H1 (cell line): Measurements from ENCODE around the gene GJD2. TPM values are rescaled to one million over a fixed set of nuclear protein-coding genes. Genes with fewer than 3 reads are reported as not detected.

Source experiments
- CTCF ChIA-PET: fragments of 300-600 bp; sonication (Branson Sonifier 250); formaldehyde crosslinking; loops from one replicate; lab custom pipeline; 2021; ENCODE audit not compliant: partially characterized antibody; lab: Charles Lee
- POLR2A ChIA-PET: fragments of 300-600 bp; sonication (Branson Sonifier 250); formaldehyde crosslinking; loops from one replicate; lab custom pipeline; 2021; ENCODE audit warnings: inconsistent platforms; ENCODE audit not compliant: partially characterized antibody; lab: Charles Lee
- DNase-seq, 2 experiments: peaks; one replicate each; pipeline versions ENCODE4 v3.0.0 to v3.0.0-alpha.2; 2010 to 2022; ENCODE audit warnings: low spot score in 2 of 2, low read depth in 1 of 2, mixed read lengths in 1 of 2
- FAIRE-seq: peaks from 2 replicates; lab custom pipeline; 2011; peaks lifted over from hg19 to GRCh38; lab: Jason Lieb, UNC
- H2AFZ ChIP-seq: 2 replicates; pipeline ENCODE4 v1.8.1; 2012; ENCODE audit warnings: low read length, inconsistent platforms
- H2AK5ac ChIP-seq: 2 replicates; pipeline ENCODE4 v1.6.1; 2013; ENCODE audit warnings: low read depth, low read length
- H2BK120ac ChIP-seq: replicated peaks from 2 replicates; pipeline ENCODE3; 2013; ENCODE audit warnings: low read depth, low read length, inconsistent platforms
- H2BK12ac ChIP-seq: 2 replicates; pipeline ENCODE4 v1.6.1; 2013; ENCODE audit warnings: low read depth, low read length
- H2BK15ac ChIP-seq: 2 replicates; pipeline ENCODE4 v1.6.1; 2013; ENCODE audit warnings: low read length
- H2BK20ac ChIP-seq: 2 replicates; pipeline ENCODE4 v1.6.1; 2013; ENCODE audit warnings: low read length
- H2BK5ac ChIP-seq: 2 replicates; pipeline ENCODE4 v1.6.1; 2013; ENCODE audit warnings: low read depth, low read length
- H3K14ac ChIP-seq: 2 replicates; pipeline ENCODE4 v1.6.1; 2013; ENCODE audit warnings: inconsistent platforms; ENCODE audit not compliant: insufficient read length
- H3K18ac ChIP-seq: 2 replicates; pipeline ENCODE4 v1.6.1; 2013; ENCODE audit warnings: low read length; ENCODE audit errors: extremely low read depth
- H3K23ac ChIP-seq: 2 replicates; pipeline ENCODE4 v1.6.1; 2013; ENCODE audit warnings: inconsistent platforms; ENCODE audit not compliant: insufficient read length
- H3K23me2 ChIP-seq: 2 replicates; pipeline ENCODE4 v1.6.1; 2013; ENCODE audit warnings: low read depth, low read length
- H3K27ac ChIP-seq: 2 replicates; pipeline ENCODE4 v1.6.1; 2011; ENCODE audit warnings: low read depth, low read length, inconsistent platforms
- H3K27me3 ChIP-seq, 4 experiments: replicated peaks in 1 of 4; 1 replicate in 1 of 4; 2 replicates in 3 of 4; pipeline versions ENCODE4 v1.6.1 to v1.8.1; 2011 to 2013; ENCODE audit warnings: low read length in 3 of 4, mild to moderate bottlenecking in 3 of 4, inconsistent platforms in 2 of 4, mixed read lengths in 2 of 4, moderate library complexity in 1 of 4; ENCODE audit not compliant: control insufficient read depth in 3 of 4, insufficient read depth in 3 of 4; ENCODE audit errors: extremely low read depth in 1 of 4
- H3K36me3 ChIP-seq, 4 experiments: 2 replicates each; pipeline versions ENCODE4 v1.6.1 to v1.8.1; 2011 to 2013; ENCODE audit warnings: mild to moderate bottlenecking in 4 of 4, low read length in 3 of 4, moderate library complexity in 2 of 4, control low read depth in 1 of 4, inconsistent platforms in 1 of 4; ENCODE audit not compliant: insufficient read depth in 4 of 4, control insufficient read depth in 2 of 4
- H3K4ac ChIP-seq: replicated peaks from 2 replicates; pipeline ENCODE3; 2013; ENCODE audit warnings: low read length, low read depth, mixed read lengths, inconsistent platforms; ENCODE audit not compliant: insufficient read length
- H3K4me1 ChIP-seq, 4 experiments: replicated peaks in 1 of 4; 1 replicate in 1 of 4; 2 replicates in 3 of 4; pipeline versions ENCODE4 v1.6.1 to v1.8.1; 2011 to 2013; ENCODE audit warnings: low read length in 3 of 4, inconsistent platforms in 2 of 4, mixed read lengths in 1 of 4; ENCODE audit not compliant: insufficient read depth in 4 of 4, control insufficient read depth in 3 of 4
- H3K4me2 ChIP-seq, 2 experiments: 2 replicates each; pipeline versions ENCODE4 v1.6.1 to v1.8.1; 2011 to 2013; ENCODE audit warnings: low read depth in 2 of 2, low read length in 2 of 2, control low read depth in 1 of 2, inconsistent platforms in 1 of 2, mild to moderate bottlenecking in 1 of 2; ENCODE audit not compliant: insufficient read depth in 1 of 2
- H3K4me3 ChIP-seq, 4 experiments: fragments of 200-600, 300-600 bp in 1 of 4; sonication (generic), shearing (Covaris generic), sonication (Bioruptor Twin) in 1 of 4; 2 replicates each; pipeline versions ENCODE4 v1.5.1 to v1.8.1; 2011 to 2016; ENCODE audit warnings: low read length in 4 of 4, low read depth in 3 of 4, control low read depth in 2 of 4, inconsistent platforms in 2 of 4, mild to moderate bottlenecking in 2 of 4, mixed read lengths in 1 of 4, moderate library complexity in 1 of 4; ENCODE audit not compliant: insufficient read depth in 2 of 4; ENCODE audit errors: extremely low read depth in 1 of 4
- H3K56ac ChIP-seq: replicated peaks from 2 replicates; pipeline ENCODE3; 2013; ENCODE audit warnings: low read depth, mild to moderate bottlenecking, mixed read lengths, low read length, inconsistent platforms; ENCODE audit not compliant: insufficient read length
- H3K79me1 ChIP-seq: 2 replicates; pipeline ENCODE4 v1.6.1; 2013; ENCODE audit warnings: low read depth, low read length, control low read depth
- H3K79me2 ChIP-seq, 2 experiments: 2 replicates each; pipeline versions ENCODE4 v1.6.1 to v1.8.1; 2012 to 2013; ENCODE audit warnings: low read length in 2 of 2, mild to moderate bottlenecking in 2 of 2, inconsistent platforms in 1 of 2; ENCODE audit not compliant: insufficient read depth in 2 of 2, control insufficient read depth in 1 of 2
- H3K9ac ChIP-seq, 4 experiments: replicated peaks in 1 of 4; 1 replicate in 1 of 4; 2 replicates in 3 of 4; pipeline versions ENCODE4 v1.6.1 to v1.8.1; 2011 to 2013; ENCODE audit warnings: low read depth in 3 of 4, low read length in 3 of 4, control low read depth in 2 of 4, mild to moderate bottlenecking in 2 of 4, moderate library complexity in 2 of 4, inconsistent platforms in 1 of 4; ENCODE audit errors: extremely low read depth in 1 of 4
- H3K9me3 ChIP-seq, 2 experiments: 2 replicates each; pipeline versions ENCODE4 v1.6.1 to v1.8.1; 2012 to 2013; ENCODE audit warnings: mild to moderate bottlenecking in 2 of 2, moderate library complexity in 2 of 2, control low read depth in 1 of 2, inconsistent platforms in 1 of 2, low read depth in 1 of 2, low read length in 1 of 2, mixed read lengths in 1 of 2; ENCODE audit not compliant: insufficient read depth in 2 of 2
- H4K20me1 ChIP-seq, 2 experiments: replicated peaks in 1 of 2; 2 replicates each; pipeline versions ENCODE3 to v1.8.1; 2011 to 2013; ENCODE audit warnings: inconsistent platforms in 2 of 2, low read length in 2 of 2, mild to moderate bottlenecking in 1 of 2; ENCODE audit not compliant: insufficient read depth in 2 of 2, control insufficient read depth in 1 of 2
- H4K5ac ChIP-seq: 2 replicates; pipeline ENCODE4 v1.6.1; 2013; ENCODE audit warnings: low read length, low read depth, mixed read lengths, inconsistent platforms; ENCODE audit not compliant: insufficient read length
- H4K8ac ChIP-seq: 2 replicates; pipeline ENCODE4 v1.8.0; 2013; ENCODE audit warnings: mild to moderate bottlenecking, moderate library complexity, low read length, inconsistent platforms; ENCODE audit not compliant: insufficient read depth; ENCODE audit errors: extremely low read depth
- H4K91ac ChIP-seq: replicated peaks from 2 replicates; pipeline ENCODE3; 2013; ENCODE audit warnings: low read length, mixed read lengths, inconsistent platforms; ENCODE audit not compliant: insufficient read length
- BCL11A ChIP-seq, 2 experiments: IDR thresholded peaks; one replicate each; pipeline ENCODE4 v1.6.1; 2011; ENCODE audit warnings: low read depth in 2 of 2, low read length in 2 of 2, mild to moderate bottlenecking in 2 of 2
- EZH2 ChIP-seq: fragments of 200-600 bp; sonication (generic); IDR thresholded peaks from 2 replicates; pipeline ENCODE4 v1.7.1; 2012; ENCODE audit warnings: low read depth, mild to moderate bottlenecking, moderate library complexity, low read length, inconsistent platforms; ENCODE audit not compliant: severe bottlenecking
- KDM4A ChIP-seq: IDR thresholded peaks from one replicate; pipeline ENCODE4 v1.7.1; 2012; ENCODE audit warnings: low read depth, mild to moderate bottlenecking, moderate library complexity, low read length, inconsistent platforms; ENCODE audit not compliant: severe bottlenecking
- TAF1 ChIP-seq: IDR thresholded peaks from 2 replicates; pipeline ENCODE4 v1.6.1; 2011; ENCODE audit warnings: mild to moderate bottlenecking, low read depth, low read length
- TBP ChIP-seq: IDR thresholded peaks from 2 replicates; pipeline ENCODE4 v1.6.1; 2011; ENCODE audit warnings: low read depth, low read length, improper control_type of control experiment
- YY1 ChIP-seq: IDR thresholded peaks from 2 replicates; pipeline ENCODE4 v1.6.1; 2011; ENCODE audit warnings: low read depth, mild to moderate bottlenecking, low read length
- ZNF274 ChIP-seq: IDR thresholded peaks from 2 replicates; pipeline ENCODE4 v1.7.0; 2012; ENCODE audit warnings: low read length, borderline replicate concordance; ENCODE audit errors: extremely low read depth
- WGBS, 2 experiments: shearing (Covaris generic) in 1 of 2; methylation state at CpG; one replicate each; pipeline versions ENCODE4 v1.1.6 to v1.1.7; 2013 to 2015; ENCODE audit warnings: low lambda C conversion rate in 2 of 2, mixed read lengths in 2 of 2, inconsistent platforms in 1 of 2, low coverage in 1 of 2, missing lambda C conversion rate in 1 of 2; ENCODE audit not compliant: insufficient replicate concordance in 2 of 2, insufficient coverage in 1 of 2, insufficient read length in 1 of 2; ENCODE audit errors: extremely low coverage in 1 of 2, missing lambda C conversion rate in 1 of 2; 5-methylcytosine and 5-hydroxymethylcytosine counted together
- polyA plus RNA-seq, 7 experiments: library from polyadenylated mRNA; depleted of rRNA in 3 of 7; stranded (reverse) in 5 of 7; unstranded in 2 of 7; fragments of >200 nt in 5 of 7; fragments of 200-250 nt in 2 of 7; gene quantifications; 1 replicate in 5 of 7; 2 replicates in 1 of 7; 4 replicates in 1 of 7; pipeline versions ENCODE4 v1.2.1 to v1.2.3, GENCODE V29; 2011 to 2013; ENCODE audit warnings: missing spikeins in 2 of 7, mixed read lengths in 2 of 7
- total RNA-seq: library from RNA; stranded (reverse); fragmentation: NEBNext Ultra II Directional; extraction: Animal tissue kit (Norgen Biotek cat#: 25700); gene quantifications from 2 replicates; pipeline ENCODE4 v1.2.1, GENCODE V29; 2021
- TF ChIP-seq, protein P1 (sequence below): IDR thresholded peaks from 2 replicates; pipeline ENCODE4 v1.6.1; 2012; ENCODE audit warnings: inconsistent platforms

The GJD2 gene
- total and polyA plus RNA-seq, 2 of the 8 experiments (the other 6 are each of a cell fraction or from before 2014, with no cell fraction given): 0.39 to 0.54 TPM

DNA sequence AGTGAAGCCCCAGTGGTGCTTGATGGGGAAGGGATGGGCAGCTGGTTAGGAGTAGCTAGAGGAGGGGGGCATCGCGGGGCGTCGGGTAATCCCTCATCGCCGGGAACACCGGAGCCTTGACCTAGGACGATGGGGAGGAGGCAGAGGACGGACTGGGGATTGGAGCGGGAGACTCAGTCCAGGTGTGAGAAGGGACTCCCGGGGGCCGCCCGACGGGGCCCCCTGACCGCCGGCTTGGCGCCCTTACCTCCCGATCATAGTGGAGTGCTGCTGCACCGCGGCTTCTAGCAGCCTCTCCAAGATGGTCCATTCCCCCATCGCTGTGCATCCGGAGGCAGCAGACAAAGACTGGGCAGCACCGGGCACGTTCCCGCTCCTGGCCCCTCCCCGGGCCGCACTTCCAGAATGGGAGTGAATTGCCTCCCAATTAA is 612 bp downstream of the GJD2 start:
- no peak overlapping the region for H4K5ac ChIP-seq
- no peak overlapping the region for H2BK12ac ChIP-seq
- peaks cover 0 to 11% (median 3%) of the 10 kb centered on the region in 4 experiments; a peak in 6 of 7 replicates for H3K4me1 ChIP-seq
- H3K4me2 ChIP-seq: peak overlapping the region; percentile 71 to 97
- H3K79me2 ChIP-seq: no peaks in the 10 kb centered on the region
- H3K27ac ChIP-seq: no peak overlapping the region
- CTCF ChIA-PET: interaction anchor here (1.0 to 1.7 kb wide), 3 partner anchors 32 to 46 kb away, joined by 3 to 6 read pairs (median 4); no protein-coding TSS in a partner anchor
- no peak overlapping the region for H2BK5ac ChIP-seq
- DNase-seq: peak in 1 of 2 experiments; percentile 60
- no peak overlapping the region for H2AK5ac ChIP-seq
- FAIRE-seq: no peak
- H4K8ac ChIP-seq: no peak overlapping the region
- no peak overlapping the region for H4K91ac ChIP-seq
- TF ChIP-seq ZNF274: no peak
- no peak for TF ChIP-seq BCL11A (IDR thresholded peaks at IDR 0.05; ENCODE audit: low read depth in 2 of 2, low read length in 2 of 2)
- TF ChIP-seq TAF1: 0 out of 2 replicates have a peak, but pooled peaks have one; percentile 5
- no peak for TF ChIP-seq TBP
- 0 out of 2 replicates have a peak, but pooled peaks have one; percentile 8 for TF ChIP-seq YY1
- TF ChIP-seq EZH2: peak; percentile 42
- peak; percentile 6 for TF ChIP-seq KDM4A
- TF ChIP-seq, protein P1, sequence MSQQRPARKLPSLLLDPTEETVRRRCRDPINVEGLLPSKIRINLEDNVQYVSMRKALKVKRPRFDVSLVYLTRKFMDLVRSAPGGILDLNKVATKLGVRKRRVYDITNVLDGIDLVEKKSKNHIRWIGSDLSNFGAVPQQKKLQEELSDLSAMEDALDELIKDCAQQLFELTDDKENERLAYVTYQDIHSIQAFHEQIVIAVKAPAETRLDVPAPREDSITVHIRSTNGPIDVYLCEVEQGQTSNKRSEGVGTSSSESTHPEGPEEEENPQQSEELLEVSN: peak; percentile 7; the same call in 1 of the 2 replicates
- TF ChIP-seq, all 59 proteins: peak for 5
- Histone ChIP-seq H2BK120ac (no peak overlapping the region), H2BK20ac (no peak overlapping the region), H2AFZ (no peak overlapping the region), H3K23ac (no peak overlapping the region), H3K79me1 (no peaks in the 10 kb centered on the region), H3K9ac (no peak overlapping the region), H3K18ac (no peak overlapping the region), H3K14ac (no peak overlapping the region), H3K23me2 (peaks cover 6% of the 10 kb centered on the region; the same call in 1 of the 2 replicates), H3K27me3 (peaks cover 13 to 47% (median 28%) of the 10 kb centered on the region in 4 experiments), H3K4me3 (peak overlapping the region; percentile 43 to 80 (median 68)), H3K36me3 (no peaks in the 10 kb centered on the region), H3K4ac (no peak overlapping the region), H3K56ac (no peak overlapping the region), H2BK15ac (no peak overlapping the region), H3K9me3 (no peaks in the 10 kb centered on the region), H4K20me1 (peaks cover 0 to 3% of the 10 kb centered on the region in 2 experiments)
- 7% methylated on average over 27 of the region's 27 CpGs; no CpG with 5 or more reads in 1 of the 2 experiments for WGBS, 2 experiments
- POLR2A ChIA-PET: no interaction called here
